GM11168 (cell line): ENCODE data around the gene MORN2.
"Not testable (repeated sequence)": the region's sequence is repeated elsewhere in the genome, so short reads cannot be mapped to it uniquely, and the experiment has no call there.

Experiments
- in situ Hi-C: fragments of 300-500 bp; cut with MboI; formaldehyde crosslinking; loops from one replicate; pipeline ENCODE4 v1.12.0; 2022; ENCODE audit warnings: low sequenced_read_pairs; ENCODE audit not compliant: unreplicated experiment

Gene MORN2

DNA sequence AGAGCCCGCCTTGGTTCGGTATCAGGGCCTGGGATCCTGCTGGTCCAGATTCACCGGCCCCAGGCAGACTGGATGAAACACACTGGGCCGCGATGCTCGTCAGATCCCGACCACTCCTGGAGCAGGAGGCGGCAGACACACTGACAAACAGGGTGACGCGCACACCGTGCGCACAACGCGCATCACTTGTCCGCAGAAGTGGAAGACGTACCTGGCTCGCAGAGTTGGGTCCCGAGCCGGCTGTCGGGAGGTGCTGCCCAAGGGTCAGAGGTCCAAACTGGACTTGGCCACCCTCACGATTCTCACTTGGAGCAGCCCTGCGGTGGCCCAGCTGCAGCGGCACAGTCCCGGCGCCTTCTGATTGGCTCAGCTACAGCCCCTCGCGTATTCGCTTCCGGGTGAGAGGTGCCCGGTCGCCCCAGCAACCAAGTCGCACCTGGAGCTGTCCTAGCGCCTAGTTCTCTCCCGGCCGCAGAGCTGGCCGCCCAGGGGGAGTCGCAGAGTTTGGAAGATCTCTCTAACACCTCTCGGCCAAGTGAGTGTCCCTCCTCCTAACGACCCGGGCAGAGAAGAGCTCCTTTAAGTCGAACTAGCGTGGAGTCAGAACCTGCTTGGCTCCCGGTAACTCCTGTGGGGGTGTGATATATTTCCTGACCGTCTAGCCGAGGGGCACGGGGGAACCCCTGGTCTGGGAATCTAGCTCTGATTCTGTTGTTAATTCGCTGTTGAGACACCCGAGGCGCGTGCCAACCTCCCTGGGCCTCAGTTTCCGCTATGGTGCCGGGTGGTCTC lies at the start of gene MORN2, which contains the start of gene DHX57:
TSS of gene MORN2 (plus strand) at position 401 of the 792 bp plus-strand sequence.
TSS of gene DHX57 (minus strand) at position 359 of the 792 bp plus-strand sequence. CDS start 7,529 bp downstream, outside the sequence.
- in situ Hi-C loops = no loop called here

DNA sequence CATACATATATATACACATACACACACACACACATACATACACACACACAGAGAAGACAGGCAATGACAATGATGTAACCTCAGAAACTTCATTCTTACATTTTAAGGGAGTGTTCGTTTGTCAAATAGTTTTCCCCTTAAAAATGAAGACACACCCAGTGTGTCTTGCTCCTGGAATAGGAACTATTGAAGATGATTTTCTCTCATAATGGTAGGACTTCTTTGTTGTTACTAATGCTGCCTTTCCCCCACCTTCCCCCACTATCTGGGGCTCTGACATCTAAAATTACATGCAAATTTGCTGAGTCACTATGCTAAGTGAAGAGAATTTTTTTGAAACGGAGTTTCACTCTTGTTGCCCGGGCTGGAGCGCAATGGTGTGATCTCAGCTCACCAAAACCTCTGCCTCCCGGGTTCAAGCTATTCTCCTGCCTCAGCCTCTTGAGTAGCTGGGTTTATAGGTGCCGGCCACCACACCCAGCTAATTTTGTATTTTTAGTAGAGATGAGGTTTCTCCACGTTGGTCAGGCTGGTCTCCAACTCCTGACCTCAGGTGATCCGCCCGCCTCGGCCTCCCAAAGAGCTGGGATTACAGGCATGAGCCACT lies 48.1 kb upstream of the MORN2 start:
- in situ Hi-C loops = not testable (repeated sequence)

DNA sequence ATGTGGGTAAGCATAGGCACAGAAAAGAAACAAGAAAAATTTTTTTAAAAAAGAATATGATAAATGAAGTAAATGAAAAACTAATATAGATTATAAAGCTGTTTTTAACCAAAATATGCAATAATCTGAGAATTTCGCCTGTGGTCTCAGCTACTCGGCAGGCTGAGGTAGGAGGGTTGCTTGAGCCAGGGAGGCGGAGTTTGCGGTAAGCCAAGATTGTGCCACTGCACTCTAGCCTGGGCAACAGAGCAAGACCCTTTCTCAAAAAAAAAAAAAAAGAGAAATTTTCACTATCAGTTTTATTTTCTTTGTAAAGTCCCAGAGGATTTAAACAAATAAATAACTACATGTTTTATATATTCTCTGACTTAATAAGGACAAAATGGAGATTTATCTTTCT lies 47.3 kb upstream of the MORN2 start:
- in situ Hi-C loops = no loop called here

DNA sequence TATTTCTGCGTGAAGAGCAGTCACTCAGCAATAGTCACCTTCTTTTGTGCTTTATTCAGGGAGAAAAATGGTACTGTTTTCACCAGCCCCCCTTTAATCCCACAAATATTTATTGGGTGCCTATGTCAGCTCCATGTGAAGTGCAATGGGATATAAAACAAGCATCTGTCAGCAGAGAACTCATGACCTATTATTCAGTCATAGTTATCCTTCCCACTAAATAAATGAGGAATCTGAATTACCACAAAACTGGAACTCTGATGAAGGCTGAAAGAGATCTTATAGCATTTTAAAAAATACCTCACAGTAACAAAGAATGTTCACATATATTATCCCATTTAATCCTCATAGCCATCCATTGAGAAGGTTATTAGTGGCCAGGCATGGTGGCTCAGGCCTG lies 45.8 kb upstream of the MORN2 start:
- in situ Hi-C loops = no loop called here

DNA sequence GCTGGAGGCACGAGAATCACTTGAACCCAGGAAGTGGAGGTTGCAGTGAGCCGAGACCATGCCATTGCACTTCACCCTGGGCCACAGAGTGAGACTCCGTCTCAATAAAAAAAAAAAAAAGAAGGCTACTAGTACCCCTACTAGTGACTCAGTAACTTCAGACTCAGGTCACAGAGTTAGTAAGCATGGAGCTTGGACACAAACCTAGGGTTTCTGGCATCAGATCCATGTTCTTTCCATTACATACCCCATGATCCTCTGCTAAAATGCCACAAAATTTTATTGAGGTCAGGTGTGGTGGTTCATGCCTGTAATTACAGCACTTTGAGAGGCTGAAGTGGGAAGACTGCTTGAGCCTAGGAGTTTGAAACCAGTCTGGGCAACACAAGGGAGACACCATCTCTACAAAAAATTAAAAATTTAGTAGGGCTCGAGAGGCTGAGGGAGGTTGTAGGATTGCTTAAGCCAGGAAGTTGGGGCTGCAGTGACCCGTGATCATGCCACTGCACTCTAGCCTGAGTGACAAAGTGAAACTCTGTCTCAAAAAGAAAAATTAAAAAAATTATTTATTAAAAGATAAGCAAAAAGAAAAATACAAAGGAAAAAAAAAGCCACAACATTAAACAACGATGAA lies 45.1 kb upstream of the MORN2 start:
- in situ Hi-C loops = no loop called here

DNA sequence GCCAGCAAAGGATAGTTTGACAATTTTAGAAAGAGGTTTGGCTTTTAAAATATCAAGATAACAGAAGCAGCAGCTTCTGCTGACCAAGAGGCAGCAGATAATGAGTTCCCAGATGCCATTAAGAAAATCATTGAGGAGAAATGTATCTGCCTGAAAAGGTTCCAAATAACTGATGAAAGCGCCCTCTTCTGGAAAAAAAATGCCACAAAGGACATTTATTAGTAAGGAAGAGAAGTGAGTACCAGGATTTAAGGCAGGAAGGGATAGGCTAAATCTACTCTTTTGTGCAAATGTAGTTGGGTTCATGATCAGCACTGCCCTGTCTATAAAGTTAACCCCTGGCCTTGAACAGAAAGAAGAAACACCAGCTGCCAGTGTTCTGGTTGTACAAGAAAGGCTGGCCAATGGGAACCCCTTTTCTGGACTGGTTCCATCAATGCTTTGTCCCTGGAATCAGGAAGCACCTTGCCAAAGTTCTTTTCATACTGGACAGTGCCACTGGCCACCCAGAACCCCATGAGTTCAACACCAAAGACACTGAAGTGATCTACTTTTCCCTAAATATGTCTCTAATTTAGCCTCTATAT lies 40.7 kb upstream of the MORN2 start:
- in situ Hi-C loops = no loop called here

DNA sequence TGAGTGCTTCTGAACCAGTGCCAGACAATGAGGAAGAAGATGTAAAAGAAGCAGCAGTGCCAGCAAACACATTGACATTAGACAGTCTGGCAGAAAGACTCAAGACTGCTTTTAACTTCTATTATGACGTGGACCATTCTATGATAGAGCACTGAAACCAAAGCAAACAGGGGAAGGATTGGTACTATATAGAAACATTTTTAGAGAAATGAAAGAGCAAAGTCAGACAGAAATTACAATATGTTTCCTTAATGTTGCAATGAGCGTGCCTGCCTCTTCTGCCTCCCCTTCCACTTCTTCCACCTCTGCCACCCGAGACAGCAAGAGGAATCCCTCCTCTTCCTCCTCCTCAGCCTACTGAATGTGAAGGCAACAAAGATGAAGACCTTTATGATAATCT lies 39.8 kb upstream of the MORN2 start:
- in situ Hi-C loops = no loop called here

DNA sequence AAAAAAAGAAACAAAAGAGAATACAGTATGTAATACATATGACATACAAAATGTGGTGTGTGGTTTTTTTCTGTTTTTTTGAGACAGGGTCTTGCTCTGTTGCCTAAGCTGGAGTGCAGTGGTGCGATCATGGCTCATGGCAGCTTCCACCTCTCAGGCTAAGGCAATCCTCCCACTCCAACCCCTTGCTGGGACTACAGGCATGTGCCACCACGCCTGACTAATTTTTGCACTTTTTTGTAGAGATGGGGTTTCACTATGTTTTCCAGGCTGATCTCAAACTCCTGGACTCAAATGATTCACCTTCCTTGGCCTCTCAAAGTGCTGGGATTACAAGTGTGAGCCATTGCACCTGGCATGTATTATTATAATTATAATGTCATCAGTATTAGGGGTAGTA lies 39.0 kb upstream of the MORN2 start:
- in situ Hi-C loops = no loop called here

DNA sequence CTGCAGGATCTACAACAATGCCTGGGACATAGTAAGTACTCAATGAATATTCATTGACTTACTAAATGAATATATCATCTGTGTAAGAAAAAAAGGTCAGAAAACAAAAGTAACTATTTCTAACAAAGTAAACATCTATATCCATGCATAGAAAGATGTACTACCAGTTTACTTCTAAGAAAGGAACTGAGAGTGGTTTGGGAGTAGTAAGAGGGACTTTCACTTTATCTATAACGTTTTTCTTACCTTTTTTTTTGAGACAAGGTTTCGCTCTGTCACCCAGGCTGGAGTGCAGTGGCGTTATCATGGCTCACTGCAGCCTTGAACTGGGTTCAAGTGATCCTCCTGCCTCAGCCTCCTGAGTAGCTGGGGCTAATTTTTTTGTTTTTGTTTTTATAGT lies 25.7 kb upstream of the MORN2 start:
- in situ Hi-C loops = no loop called here

DNA sequence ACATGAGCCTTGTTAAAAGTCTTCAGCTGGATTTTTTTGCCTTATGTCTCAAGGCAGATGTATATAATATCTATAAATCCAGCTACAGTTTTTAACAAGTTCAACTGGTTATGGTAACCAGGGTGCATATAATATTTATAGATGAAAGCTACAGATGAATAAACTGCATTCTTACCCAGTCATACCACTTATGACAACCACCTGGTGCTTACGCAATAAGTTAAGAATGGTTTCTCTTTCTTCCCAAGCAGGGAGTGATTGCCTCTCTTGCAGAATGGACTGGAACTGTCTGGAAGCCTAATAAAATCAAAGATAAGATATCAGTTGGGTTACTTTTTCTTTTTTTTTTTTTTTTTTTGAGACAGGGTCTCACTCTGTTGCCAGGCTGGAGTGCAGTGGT lies 19.6 kb upstream of the MORN2 start:
- in situ Hi-C loops = no loop called here

DNA sequence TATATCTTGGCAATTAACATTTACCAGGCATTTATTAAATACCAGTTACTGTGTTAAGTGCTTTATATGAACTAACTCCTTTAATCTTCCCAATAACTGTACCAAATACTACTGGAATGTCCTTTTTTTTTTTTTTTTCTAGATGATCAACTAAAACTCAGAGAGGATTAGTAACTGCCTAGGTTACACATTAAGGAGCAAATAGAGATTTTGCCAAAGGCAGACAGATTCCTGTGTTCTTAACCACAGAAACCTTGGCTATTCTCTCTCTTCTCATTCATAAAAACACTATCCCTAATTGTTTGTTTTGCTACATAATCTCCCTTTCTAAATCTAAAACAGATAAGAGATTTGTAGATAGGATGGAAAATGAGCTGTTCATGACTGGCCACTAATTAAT lies 13.3 kb upstream of the MORN2 start:
- in situ Hi-C loops = no loop called here

DNA sequence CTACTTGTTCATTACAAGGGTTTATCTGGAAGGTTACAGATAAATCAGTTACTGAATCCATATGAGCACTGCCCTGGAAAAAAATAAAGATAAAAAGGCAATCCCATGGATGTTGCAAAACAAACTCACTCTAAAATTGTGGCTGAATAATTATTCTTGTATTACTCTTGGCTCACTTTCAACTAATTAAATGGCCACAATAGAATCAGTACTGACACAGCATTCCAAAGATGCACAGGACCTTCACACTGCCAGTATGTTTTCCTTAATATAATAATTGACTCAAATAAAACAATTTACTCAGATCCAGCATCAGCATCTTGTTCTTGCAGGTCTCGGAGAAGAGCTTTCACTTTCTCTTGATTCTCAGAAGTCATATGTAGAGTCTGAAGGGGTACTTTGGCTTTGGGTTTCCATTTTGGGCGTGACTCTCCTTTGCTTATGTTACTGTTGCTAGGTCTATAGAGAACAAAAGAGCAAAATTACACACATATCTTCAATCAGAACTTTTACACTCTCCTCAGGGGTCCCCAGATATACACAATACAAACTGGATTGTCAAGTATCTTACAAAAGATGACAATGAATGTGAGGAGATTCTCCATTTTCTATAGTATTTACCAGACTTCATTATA lies 12.6 kb upstream of the MORN2 start:
- in situ Hi-C loops = no loop called here

DNA sequence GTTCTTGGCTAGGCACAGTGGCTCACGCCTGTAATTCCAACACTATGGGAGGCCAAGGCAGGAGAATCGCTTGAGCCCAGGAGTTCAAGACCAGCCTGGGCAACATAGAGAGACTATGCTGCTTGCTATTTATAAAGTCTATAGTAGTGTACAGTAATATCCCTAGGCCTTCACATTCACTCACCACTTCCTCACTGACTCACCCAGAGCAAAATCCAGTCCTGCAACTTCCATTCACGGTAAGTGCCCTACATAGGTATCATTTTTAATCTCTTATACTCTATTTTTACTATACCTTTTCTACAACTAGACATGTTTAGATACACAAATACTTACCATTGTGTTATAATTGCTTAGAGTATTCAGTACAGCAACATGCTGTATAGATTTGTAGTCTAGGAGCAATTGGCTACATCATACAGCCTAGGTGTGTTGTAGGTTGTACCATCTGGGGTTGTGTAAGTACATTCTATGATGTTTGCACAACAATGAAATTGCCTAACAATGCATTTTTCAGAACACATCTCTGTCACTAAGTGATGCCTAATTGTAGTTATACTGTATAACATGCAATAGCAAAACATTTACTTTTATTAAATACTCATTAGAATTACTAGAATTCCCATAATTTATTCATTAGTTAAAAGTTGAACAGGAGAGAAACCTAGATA lies 8.9 kb upstream of the MORN2 start:
- in situ Hi-C loops = no loop called here

DNA sequence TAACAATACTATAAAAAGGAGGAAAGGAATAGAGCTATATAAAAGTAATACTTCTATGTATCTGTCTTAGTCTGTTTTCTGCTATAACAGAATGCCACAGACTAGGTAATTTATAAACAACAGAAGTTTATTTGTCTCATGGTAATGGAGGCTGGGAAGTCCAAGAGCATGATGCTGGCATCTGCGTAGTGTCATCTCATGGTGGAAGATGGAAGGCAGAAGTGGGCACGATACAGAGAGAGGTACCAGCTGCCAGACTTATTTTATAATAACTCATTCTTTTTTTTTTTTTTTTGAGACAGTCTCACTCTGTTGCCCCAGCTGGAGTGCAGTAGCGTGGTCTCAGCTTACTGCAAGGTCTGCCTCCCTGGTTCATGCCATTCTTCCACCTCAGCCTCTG lies 4.3 kb upstream of the MORN2 start:
- in situ Hi-C loops = no loop called here

DNA sequence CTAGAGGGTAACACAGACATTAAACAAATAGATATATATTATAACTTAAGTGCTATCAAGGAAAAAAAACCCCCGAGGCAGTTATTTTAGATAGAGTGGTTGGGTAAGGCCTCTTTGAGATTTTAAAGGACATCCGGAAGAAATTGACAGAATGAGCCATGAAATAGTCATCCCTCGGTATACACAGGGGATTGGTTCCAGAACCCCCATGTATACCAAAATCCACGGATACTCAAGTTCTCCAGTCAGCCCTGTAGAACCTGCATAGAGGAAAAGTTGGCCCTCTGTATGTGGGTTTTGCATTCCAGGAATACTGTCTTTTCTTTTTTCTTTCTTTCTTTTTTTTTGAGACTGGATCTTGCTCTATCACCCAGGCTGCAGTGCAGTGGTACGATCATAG lies 2.0 kb upstream of the MORN2 start:
- in situ Hi-C loops = no loop called here

DNA sequence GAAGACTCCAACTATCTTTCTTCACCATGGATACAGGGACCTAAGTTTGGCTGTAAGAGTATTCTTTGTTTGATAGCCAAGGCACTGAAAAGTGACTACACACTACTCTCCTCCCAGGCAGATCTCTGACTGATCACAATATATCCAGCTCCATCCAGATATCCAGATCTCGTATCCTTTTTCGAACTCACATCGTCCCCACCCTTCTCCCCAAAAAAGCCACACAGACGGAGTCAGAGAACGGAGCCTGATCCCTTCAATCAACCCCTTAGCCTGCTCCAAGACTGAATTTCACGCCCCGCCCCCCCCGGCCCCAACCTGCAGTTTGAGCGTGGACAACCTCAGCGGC lies 575 bp upstream of the MORN2 start:
- in situ Hi-C loops = no loop called here

DNA sequence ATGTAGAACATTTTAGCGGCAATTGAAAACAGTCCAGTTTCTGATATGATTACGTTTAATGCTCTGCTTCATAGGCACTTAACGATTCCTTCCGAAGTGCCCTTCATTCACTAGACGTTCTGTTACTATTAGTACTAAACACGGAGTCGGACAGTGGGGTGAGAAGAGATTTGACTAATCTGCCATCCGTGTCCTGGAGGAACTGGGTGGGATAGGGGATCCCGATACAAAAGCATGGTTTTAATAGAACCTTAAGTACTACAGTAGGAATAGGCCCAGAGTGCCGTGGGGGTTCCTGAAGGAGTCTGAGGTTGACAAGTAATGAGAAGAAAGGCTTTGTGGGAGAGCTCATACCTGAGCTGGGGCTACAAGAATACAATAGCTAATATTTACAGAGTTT lies 631 bp downstream of the MORN2 start:
- in situ Hi-C loops = no loop called here

DNA sequence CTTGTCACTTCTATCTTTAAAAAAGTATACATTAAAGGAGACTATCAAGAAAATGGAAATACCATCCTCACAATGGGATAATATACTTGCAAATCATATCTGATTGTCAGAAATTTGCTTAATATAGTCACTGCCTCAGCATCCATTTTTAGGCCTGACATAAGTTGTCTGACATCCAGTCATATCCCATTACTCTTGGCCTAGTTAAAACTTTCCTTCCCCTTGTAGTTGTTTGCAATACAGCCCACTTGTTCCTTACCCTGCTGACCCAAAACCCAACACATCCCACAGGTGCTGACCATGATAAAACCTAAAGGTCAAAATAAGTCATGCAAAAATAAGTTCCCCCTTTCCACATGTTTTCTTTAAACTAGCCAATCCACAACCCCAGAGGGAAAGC lies 10.3 kb downstream of the MORN2 start:
- in situ Hi-C loops = no loop called here

DNA sequence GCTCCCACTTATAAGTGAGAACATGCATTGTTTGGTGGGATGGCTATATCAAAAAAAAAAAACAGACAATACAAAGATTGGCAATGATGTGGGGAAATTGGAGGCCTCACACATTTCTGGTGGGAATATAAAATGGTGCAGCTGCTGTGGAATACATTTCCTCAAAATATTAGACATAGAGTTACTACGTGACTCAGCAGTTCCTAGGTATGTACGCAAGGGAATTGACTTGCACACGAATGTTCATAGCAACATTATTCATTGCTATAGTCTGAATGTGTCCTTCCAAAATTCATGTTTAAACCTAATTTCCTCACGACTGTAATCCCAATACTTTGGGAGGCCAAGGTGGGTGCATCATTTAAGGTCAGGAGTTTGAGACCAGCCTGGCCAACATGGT lies 11.6 kb downstream of the MORN2 start:
- in situ Hi-C loops = no loop called here

DNA sequence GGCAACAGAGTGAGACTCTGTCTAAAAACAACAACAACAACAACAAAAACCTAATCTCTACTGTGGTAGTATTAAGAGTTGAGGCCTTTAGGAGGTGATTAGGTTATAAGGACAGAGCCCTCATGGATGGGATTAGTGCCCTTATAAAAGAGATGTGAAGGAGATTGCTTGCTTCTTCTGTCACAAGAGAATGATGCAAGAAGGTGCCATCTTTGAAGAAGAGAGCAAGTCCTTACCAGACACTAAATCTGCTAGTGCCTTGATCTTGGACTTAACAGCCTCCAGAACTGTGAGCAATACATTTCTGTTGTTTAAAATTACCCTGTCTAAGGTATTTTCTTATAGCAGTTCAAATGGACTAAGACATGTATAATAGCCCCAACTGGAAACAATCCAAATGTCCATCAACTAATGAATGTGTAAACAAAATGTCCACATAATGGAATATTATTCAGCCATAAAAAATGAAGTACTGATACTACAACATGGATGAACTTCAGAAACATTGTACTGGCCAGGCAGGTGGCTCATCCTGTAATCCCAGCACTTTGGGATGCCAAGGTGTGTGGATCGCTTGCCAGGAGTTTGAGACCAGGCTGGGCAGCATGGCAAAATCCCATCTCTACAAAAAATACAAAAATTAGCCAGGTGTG lies 12.3 kb downstream of the MORN2 start:
- in situ Hi-C loops = no loop called here
